Putamen (tissue), 1 donor: ENCODE results near the gene CNOT6L.

ENCODE experiments used
- DNase-seq: peaks from one replicate; pipeline ENCODE4 v3.0.0-alpha.2; 2016; ENCODE audit warnings: low spot score

Gene CNOT6L

DNA sequence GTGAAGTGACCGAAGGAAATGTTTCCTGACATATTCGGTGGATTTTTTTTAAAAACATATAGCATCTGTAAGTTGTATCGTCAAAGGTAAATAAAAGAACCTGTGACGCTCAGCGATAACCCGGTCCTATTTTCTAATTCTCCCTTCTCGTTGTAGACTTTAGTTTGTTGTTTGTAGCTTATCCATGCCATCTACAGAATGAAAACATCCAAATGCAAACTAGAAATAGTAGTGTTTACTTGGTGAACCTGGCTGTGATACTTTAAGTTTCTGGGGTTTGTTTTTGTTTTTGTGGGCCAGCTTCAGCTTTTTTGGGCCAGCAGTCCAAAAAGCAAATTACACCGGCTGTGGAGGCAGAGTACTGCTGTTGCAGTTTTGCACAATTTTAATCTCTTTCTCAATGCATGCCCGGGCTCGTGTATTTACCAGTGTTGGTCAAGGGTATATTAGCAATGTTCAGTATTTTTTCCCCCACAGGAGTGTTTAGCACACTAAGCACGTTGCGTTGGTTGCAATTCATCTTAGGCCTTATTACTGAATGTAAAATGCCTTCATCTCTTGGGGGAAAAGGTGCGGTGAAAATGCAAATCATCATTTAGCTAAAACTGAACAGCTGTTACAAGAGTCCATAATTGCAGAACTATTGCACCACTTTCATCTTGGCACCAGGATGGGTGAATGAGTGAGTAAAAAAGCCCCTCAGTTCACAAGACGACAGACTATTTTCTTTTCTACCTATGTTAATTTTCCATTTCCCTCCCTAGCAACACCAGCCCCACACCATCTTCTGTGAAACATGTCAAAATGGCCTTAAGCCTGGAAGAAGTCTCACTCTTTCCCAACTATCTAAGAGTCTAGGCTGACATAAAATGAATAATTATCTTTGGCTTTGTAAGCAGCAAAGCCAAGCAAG lies 1.7 kb upstream of the CNOT6L start:
- DNase-seq: peak; percentile 17

DNA sequence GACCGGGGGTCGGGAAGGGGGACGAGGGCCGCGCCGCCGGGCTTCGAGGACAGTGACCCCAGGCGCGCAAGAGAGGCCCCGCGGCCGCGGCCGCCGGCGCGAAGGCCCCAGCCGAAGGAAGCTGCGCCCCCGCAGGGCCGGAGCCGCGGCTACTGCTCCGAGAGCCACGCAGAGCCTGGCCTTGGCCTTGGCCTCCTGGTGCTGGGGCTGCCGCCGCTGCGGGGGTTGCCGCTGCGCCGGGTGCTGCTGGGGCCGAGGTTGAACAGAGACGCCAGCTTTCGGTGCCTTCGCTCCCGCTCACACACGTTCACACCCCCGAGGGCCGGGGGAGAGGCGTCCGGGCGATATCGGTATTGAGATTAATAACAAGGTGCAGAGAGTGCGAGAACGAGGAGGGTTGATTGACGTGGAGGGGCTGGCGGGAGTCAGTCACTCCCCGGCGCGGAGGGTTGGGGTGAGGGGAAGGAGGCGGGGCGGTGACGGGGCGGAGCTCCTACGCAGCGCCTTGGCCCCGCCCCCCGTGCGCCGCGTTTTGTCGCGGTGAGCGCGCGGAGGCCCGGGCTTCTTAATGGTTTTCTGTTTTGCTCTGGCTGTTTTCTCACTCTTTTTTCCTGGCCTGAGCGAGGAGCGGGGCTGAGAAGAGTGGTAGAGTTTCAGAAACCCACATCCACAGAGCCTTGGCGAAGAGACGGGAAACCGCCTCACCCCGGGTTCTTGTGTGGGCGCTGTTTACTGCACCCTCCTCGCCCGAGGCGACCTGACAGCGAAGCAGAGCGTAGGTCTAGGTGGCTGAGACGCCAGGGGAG lies 878 bp upstream of the CNOT6L start:
- peak; percentile 95 for DNase-seq

DNA sequence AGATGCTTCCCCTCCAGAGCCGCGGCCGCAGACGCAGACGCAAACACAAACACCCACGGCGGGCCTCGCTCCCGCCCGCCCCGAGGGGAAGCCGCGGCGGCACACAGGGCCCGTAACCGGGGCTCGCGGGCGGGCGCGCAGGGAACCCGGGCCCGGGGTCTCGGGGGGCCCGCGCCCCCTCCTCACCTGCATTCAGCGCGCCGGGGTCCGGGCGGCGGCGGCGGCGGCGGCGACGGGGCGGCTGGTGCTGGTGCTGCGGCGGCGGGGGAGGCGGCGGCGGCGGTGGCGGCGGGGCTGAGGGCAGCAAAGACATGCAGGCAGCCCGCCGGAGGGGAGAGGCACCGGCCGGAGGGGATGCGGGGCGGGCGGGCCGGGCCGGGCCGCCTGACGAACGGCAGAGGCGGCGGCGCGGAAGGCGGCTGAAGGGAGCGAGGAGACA lies 255 bp upstream of the CNOT6L start:
- no peak for DNase-seq

DNA sequence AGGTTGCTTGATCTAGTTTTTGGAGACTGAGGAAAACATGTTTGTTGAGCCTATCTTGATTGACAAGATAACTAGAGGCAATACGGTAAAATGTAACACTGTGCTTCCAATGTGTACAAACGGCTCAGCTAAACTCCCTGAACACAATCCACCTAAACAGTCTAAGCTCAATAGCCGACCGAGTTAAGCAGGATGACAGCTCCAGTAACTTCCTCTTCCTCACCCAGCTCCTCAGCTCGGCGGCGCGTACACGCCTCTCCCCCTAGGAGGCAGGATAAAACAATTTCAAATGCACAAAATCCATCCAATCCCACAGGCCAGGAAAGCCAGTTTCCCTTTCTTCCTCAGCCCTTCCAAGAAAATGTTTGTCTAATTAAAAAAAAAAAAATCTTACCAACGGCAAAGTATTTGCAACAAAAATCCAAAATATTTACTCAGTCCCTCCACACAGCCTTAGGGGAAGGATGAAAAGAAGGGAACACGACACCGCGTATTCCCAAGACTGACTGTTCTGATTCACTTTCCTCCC lies 1.0 kb downstream of the CNOT6L start:
- DNase-seq: peak; percentile 85

DNA sequence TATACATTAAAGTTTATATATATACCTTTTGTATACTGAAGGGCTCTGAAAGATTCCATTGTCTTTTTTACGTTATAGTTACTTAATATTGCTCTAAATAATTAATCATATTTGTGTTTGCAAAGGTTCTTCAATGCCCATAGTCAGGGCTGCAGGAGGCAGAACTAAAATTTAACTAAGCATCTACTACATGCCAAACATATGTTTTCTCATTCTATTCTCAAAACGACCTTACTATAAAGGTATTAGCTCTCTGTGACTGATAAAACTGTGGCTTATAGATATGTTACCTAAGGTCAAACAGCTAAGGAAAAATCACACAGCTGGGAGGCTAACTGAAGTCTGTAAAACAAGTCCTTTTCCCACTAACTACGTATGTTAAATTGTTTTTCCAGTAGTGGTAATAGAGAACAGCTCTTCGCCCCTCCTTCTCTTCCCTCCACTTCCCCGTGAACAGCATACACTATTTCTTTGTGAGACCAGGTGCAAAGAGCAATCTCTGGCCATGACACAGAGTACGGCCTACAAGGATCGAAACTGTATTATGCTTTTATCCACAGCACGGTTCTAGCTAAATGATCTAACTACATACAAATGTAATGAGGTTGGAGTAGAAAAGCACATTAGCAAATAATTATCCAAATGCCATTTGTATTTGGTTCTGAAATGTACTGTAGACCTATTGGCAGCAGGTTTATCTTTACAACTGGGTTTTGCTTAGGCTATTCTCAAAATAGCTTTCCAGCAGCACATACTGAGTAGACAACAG lies 1.7 kb downstream of the CNOT6L start:
- no peak for DNase-seq

DNA sequence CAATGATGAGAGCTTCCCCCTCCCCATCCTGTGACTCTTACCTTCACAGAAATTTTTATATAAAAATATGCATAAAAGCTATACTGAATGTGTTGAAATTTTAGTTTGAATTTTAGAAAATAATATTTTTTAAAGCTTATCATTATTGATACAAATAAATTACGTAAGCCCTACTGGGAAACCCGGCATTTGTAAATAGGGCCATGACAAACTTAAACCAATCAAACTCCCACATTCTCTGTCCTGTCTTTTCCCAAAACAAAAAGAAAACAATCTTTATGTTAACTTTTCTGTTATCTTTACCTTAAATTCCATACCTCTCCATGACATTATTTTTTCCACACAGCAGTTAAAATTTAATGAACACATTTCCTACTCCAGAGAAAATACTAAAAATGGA lies 2.6 kb downstream of the CNOT6L start:
- no peak for DNase-seq

DNA sequence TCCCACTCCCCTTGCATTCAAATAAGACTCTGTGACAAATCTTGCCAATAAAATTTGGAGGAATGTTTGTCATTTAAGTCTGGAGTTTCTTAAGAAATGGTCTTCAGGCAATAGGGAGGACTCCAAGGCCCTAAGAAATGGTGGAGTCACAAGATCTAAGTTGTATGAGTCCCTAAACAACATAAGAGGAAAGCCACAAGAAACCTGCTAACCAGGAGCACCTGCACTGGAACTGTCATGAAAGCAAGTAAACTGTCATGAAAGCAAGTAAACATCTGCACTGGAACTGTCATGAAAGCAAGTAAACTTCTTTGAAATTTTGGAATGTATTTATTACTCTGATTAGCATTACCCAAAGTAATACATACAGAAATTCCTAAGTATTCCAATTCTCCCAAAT lies 3.5 kb downstream of the CNOT6L start:
- no peak for DNase-seq

DNA sequence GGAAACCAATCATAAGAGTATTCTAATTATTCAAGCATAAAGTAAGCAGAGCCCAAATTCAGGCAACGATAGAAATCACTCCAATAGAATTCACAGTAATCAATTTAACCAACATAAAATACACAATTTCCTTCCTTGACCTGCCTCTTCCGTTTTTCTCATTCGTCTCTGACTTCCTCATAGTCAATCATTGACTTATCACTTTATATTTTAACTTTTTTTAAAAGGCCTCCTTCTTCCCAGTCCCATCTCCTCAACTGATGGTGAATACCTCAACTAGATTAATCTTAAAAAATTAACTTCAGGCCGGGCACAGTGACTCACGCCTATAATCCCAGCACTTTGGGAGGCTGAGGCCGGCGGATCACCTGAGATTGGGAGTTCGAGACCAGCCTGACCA lies 13.3 kb downstream of the CNOT6L start:
- DNase-seq: no peak

DNA sequence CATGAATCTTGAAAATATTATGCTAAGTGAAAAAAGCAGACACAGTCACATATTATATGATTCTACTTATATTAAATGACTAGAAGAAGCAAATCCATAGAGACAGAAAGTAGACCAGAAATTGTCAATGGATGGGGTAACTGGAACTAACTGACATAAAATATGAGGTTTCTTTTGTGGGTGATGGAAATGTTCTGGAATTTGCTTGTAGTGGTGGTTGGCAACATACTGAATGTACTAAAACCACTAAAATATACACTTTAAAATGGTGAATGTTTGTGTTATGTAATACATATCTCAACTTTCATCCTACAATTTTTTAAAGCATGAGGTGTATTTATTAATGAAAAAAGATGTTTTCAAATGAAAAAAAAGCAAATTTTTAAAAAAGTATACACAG lies 14.7 kb downstream of the CNOT6L start:
- no peak for DNase-seq

DNA sequence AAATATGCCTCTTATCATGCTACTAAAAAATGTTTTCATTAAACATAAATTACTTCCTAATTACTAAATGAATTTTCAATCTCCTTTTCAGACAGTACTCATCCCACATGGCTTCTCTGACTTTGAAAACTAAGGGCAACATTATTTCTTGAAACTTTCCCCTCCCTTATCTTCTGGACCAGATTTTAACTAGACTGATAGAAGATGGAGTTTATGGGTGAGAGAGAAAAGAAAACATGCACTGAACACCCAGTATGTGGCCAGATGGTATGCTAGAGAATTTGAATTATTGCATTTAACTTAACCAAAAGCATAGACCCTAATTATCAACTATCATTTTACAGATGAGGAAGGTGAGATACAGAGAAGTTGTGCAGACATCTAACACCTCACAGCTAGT lies 16.8 kb downstream of the CNOT6L start:
- no peak for DNase-seq

DNA sequence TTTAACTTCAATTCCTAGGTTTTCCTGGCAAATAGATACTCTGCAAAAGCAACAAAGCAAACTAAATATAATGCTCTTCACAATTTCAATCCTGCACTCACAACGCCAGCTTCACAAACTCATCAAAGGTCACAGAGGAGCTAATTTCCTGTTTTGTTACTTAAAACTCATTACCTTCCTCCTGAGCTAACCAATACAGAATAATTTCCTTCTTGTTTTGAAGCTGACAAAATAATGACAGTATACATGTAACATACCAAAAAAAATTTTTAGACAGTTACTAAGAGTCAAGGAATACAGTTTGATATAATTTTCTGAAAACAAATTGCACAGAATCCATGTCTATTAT lies 17.9 kb downstream of the CNOT6L start:
- no peak for DNase-seq

DNA sequence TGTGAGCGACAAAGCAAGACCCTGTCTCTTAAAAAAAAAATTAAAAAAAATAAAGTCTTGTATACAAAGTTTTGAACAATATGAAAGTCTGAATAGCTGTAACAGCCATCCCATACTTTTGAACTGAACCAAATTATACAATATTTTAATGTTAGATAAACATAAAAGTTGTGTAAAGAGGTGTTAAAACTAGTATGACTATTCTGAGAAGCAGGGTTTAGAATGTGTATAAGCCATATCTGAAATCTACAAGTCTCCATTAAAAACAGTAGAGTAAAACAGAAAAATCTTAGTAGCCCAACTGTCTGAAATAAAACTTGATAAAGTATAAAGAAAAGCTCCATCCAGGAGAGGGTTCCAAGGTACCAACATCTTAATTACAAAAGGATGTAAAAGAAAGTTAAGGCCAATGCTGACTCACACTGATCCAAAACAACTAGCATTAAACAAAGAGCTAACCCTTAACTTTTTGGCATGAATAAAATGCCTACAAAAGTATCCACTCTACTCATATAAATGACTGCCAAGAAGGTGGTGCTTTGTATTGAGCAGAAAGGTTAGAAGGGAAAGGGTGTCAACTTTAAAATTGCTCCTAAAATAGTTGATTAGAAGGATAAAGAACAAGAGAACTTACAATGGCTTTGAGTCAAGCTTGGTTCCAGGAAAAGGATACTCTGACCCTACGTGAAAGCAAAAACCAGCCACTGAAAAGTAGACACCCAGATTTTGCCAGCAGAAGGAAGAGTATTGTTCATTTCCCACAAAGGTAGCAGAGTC lies 18.5 kb downstream of the CNOT6L start:
- DNase-seq: no peak

DNA sequence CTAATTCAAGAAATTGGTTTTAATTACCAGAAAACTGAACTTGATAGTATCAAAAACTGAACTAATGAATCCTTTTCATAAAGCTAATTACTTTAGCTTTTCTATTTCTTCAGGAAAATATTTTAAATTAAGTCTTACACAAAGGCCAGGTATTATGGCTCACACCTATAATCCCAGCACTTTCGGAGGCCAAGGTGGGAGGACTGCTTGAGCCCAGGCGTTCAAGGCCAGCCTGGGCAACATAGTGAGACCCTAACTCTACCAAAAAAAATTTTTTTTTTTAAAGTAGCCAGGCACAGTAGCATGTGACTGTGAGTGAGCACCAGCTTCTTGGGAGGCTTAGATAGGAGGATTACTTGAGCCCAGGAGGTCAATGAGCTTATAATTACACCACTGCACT lies 19.1 kb downstream of the CNOT6L start:
- no peak for DNase-seq

DNA sequence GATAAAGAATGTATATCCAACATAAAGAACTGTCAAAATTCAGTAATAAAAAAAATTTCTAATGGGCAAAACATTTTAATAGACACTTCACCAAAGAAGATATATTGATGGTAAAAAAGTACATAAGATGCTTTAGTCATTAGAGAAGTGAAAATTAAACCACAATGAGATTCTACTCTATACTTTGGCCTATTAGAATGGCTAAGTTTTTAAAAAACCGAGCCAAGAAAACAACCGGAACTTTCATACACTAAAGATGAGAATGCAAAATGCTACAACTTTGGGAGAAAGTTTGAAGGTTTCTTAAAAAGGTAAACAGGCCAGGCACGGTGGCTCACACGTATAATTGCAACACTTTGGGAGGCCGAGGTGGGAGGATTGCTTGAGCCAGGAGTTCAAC lies 20.8 kb downstream of the CNOT6L start:
- DNase-seq: no peak

DNA sequence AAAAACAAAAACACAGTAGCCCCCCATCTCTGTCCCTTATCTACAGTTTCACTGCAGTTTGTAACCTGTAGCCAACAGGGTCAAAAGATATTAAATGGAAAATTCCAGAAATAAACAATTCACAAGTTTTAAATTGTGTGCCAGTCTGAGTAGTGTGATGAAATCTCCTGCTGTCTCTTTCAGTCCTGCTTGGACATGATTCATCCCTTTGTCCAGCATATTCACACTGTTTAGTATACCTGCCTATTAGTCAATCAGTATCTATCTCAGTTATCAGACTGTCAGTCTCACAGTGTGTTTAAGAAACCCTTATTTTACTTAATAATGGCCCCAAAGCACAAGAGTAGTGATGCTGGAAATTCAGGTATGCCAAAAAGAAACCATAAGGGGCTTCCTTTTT lies 21.9 kb downstream of the CNOT6L start:
- no peak for DNase-seq

DNA sequence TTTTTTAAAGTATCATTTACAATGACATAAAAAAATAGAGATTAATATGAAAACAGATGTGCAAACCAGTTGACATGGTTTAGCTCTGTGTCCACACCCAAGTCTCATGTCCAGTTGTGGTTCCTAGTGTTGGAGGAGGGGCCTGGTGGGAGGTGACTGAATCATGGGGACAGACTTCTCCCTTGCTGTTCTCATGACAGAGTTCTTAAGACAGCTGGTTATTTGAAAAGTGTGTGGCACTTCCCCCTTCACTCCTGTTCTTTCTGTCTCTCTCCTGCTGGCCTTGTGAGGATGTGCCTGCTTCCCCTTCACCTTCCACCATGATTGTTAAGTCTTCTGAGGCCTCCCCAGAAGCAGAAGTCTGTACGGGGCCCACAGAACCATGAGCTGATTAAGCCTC lies 23.8 kb downstream of the CNOT6L start:
- DNase-seq: no peak

DNA sequence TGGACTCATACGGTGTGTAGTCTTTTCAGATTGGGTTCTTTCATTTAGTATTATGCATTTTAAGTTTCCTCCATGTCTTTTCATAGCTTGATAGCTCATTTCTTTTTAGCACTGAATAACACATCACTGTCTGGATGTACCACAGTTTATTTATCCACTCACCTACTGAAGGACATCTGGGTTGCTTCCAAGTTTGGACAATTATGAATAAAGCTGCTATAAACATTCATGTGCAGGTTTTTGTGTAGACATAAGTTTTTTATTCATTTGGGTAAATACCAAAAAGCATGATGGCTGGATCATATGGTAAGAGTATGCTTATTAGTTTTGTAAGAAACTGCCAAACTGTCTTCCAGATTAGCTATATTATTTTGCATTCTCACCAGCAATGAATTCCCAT lies 29.0 kb downstream of the CNOT6L start:
- DNase-seq: no peak

DNA sequence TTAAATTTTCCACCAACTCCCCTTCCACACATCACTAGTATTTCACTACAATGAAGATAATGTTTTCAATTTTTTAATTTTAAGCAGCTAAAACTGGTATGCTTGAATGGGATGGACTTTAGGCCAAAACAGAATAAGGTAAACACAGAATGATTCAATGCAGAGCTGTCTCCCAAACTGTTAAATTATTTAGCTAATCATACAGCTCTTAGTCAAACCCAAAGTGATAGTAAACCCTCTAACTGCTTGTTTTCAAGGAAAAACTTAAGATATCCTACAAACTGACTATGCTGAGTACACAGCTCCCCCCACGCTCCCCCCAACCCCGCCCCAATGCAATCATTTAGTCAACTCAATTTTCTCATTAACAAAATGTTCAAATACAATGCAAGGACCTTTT lies 30.2 kb downstream of the CNOT6L start:
- DNase-seq: no peak

DNA sequence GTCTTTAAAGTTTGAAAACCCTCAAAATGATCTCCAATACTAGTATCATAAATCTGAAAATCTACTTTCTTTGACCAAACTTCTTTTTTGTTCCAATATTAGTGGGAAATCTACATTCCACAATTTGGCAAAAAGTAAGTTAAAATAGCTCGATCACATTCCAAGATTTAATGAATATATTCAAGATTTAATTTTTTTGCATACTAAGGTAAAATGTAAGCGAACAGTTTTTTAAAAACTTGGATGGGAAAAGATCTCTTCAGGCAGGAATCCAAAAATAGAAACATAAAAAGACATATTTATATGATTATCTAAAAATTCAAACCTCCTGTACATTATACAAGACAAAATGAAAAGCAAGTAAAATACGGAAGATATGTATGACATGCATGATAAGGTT lies 31.2 kb downstream of the CNOT6L start:
- no peak for DNase-seq

DNA sequence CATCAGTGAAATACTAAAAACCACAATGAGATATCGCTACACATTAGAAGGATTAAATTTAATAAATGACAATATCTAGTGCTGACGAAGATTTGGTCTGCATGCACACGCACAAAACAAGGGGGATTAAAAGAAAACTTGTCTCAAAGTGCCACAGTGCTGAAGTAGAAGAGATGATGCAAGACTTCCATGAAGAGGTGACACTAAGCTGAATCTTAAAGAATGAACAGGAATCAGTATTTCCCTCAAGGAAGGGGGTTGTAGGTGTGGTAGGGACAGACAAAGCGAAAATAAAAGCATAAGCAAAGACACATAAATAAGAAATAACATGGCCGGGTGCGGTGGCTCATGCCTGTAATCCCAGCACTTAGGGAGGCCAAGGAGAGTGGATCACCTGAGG lies 33.5 kb downstream of the CNOT6L start:
- no peak for DNase-seq

DNA sequence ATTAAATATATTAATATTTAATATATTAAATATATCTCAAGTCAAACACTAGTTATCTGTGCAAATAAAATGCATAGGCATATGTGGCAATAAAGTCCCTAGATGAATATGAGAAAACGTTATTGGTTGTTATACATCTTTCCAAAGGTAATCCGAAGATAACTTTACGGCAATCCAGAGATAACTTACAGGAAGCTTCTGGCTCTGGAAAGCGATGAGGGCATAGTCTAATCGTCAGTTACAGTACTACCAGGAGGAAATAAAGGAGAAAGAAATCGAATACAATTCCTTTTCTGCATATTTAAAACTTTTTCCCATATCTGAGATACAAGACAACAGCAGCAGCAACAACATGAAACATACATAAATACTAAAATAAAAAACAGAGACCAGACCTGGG lies 35.3 kb downstream of the CNOT6L start:
- no peak for DNase-seq
